ENCODE results near the gene C16orf78. TPM values are rescaled to one million over a fixed set of nuclear protein-coding genes. Genes with fewer than 3 reads are reported as not detected.

The C16orf78 gene
- total RNA-seq, 2 experiments from 2014 or later: not detected

DNA sequence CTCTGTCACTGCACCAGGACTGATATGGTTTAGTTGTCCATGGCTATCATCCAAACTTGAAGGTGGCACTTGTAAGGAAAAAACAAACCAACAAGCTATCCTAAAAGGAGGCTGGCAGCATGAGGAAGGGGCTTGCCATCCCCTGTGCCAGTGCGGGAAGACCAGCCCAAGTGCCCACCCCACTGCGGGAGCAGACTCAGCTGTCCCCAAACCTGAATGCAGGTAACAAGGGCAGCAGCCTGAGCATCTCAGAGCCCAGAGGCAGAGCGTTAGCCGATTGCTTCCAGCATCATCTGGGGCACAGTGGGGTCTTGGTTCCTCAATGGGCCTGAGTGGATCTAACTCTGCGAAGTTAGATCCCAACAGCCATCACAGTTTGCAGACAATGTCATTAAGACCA lies 29.2 kb upstream of the C16orf78 start:
- intact Hi-C loops (cut with DNase I, micrococcal nuclease): no loop called here
- no peaks in the 10 kb centered on the region for H3K27me3 ChIP-seq (ENCODE audit: control insufficient read depth in 1 of 2, insufficient read depth in 2 of 2, low read length in 2 of 2)
- no peaks in the 10 kb centered on the region for H3K36me3 ChIP-seq (ENCODE audit: insufficient read depth, low read length)
- CTCF ChIA-PET: no interaction called here
- TF ChIP-seq, protein P1, sequence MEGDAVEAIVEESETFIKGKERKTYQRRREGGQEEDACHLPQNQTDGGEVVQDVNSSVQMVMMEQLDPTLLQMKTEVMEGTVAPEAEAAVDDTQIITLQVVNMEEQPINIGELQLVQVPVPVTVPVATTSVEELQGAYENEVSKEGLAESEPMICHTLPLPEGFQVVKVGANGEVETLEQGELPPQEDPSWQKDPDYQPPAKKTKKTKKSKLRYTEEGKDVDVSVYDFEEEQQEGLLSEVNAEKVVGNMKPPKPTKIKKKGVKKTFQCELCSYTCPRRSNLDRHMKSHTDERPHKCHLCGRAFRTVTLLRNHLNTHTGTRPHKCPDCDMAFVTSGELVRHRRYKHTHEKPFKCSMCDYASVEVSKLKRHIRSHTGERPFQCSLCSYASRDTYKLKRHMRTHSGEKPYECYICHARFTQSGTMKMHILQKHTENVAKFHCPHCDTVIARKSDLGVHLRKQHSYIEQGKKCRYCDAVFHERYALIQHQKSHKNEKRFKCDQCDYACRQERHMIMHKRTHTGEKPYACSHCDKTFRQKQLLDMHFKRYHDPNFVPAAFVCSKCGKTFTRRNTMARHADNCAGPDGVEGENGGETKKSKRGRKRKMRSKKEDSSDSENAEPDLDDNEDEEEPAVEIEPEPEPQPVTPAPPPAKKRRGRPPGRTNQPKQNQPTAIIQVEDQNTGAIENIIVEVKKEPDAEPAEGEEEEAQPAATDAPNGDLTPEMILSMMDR (IDR thresholded peaks at IDR 0.05): no peak
- DNase-seq (no peak), ATAC-seq (ENCODE audit: poor library complexity) (no peak)
- Mint-ChIP-seq H3K27me3 (peaks cover 37% of the 10 kb centered on the region), H3K27ac (no peak overlapping the region), H3K9me3 (no peaks in the 10 kb centered on the region), H3K4me1 (ENCODE audit: low read depth) (no peaks in the 10 kb centered on the region), H3K4me3 (no peak overlapping the region), H3K36me3 (ENCODE audit: low read depth) (no peaks in the 10 kb centered on the region)
- peaks cover 0 to 10% of the 10 kb centered on the region in 2 experiments for H3K9me3 ChIP-seq (ENCODE audit: control insufficient read depth in 1 of 2, insufficient read depth in 1 of 2, low read length in 2 of 2)
- no peaks in the 10 kb centered on the region for H3K4me1 ChIP-seq (ENCODE audit: insufficient read depth, low read length)
- no peak overlapping the region for H3K27ac ChIP-seq (ENCODE audit: low read depth in 1 of 2, low read length in 2 of 2)
- H3K4me3 ChIP-seq (ENCODE audit: low read length): no peak overlapping the region
- POLR2A ChIA-PET: no interaction called here

DNA sequence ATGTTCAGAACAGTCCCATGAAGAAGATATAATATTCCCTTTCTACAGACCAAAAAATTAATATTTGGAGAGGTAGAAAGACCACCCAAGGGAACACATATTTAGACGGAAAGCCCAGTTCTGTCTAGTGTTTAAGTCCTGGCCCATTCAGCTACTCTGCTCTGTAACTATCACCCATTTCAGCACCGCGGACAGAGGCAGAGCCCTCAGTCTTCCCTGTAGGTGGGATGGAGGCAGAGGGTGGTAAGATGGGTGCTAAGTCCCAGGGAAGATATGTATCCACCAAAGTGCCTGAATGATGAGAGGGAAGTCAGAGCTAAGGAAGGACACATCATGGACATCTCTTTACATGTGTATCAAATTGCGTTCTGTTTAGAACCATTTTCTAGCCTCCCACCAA lies 27.8 kb upstream of the C16orf78 start:
- Histone ChIP-seq H3K36me3 (ENCODE audit: insufficient read depth, low read length) (no peaks in the 10 kb centered on the region), H3K27me3 (ENCODE audit: control insufficient read depth in 1 of 2, insufficient read depth in 2 of 2, low read length in 2 of 2) (peaks cover 0 to 3% of the 10 kb centered on the region in 2 experiments), H3K27ac (ENCODE audit: low read depth in 1 of 2, low read length in 2 of 2) (no peak overlapping the region), H3K4me1 (ENCODE audit: insufficient read depth, low read length) (no peaks in the 10 kb centered on the region), H3K4me3 (ENCODE audit: low read length) (no peak overlapping the region), H3K9me3 (ENCODE audit: control insufficient read depth in 1 of 2, insufficient read depth in 1 of 2, low read length in 2 of 2) (peaks cover 0 to 14% of the 10 kb centered on the region in 2 experiments)
- Mint-ChIP-seq H3K9me3 (no peaks in the 10 kb centered on the region), H3K4me1 (ENCODE audit: low read depth) (no peaks in the 10 kb centered on the region), H3K27me3 (peaks cover 40% of the 10 kb centered on the region), H3K4me3 (no peak overlapping the region), H3K36me3 (ENCODE audit: low read depth) (no peaks in the 10 kb centered on the region), H3K27ac (no peak overlapping the region)
- CTCF ChIA-PET: no interaction called here
- POLR2A ChIA-PET: no interaction called here
- intact Hi-C loops (cut with DNase I, micrococcal nuclease): loop anchor here in 1 of 2 experiments (5.0 kb wide), 1 partner anchor 659 kb away; no protein-coding TSS in a partner anchor
- TF ChIP-seq, protein P1 (IDR thresholded peaks at IDR 0.05): no peak
- no peak for DNase-seq
- no peak for ATAC-seq (ENCODE audit: poor library complexity)

DNA sequence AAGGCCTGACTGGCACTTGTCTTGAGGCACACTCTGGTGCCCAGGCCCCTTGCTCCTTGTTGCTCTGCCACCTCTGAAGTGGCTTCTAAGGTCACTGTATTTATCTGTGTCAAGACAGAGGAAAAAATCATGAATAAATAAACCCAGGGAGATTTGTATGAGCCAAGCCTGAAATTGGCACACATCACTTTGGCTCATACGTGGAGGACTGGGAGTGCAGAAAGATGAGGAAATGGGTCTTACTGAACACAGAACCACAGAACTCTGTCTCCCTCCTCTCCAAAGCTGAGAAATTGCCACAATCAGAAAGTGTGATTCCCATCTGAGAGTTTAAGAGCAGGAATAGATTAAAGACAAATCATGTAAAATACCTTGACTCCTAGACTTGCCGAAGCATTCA lies 27.1 kb upstream of the C16orf78 start:
- no peak overlapping the region for H3K27ac ChIP-seq (ENCODE audit: low read depth in 1 of 2, low read length in 2 of 2)
- no peaks in the 10 kb centered on the region for H3K4me1 ChIP-seq (ENCODE audit: insufficient read depth, low read length)
- no peak for DNase-seq
- Mint-ChIP-seq H3K4me3 (no peak overlapping the region), H3K27me3 (peaks cover 45% of the 10 kb centered on the region), H3K9me3 (no peaks in the 10 kb centered on the region), H3K27ac (no peak overlapping the region), H3K4me1 (ENCODE audit: low read depth) (no peaks in the 10 kb centered on the region), H3K36me3 (ENCODE audit: low read depth) (no peaks in the 10 kb centered on the region)
- peaks cover 3 to 4% of the 10 kb centered on the region in 2 experiments for H3K27me3 ChIP-seq (ENCODE audit: control insufficient read depth in 1 of 2, insufficient read depth in 2 of 2, low read length in 2 of 2)
- ChIA-PET POLR2A (no interaction called here), CTCF (no interaction called here)
- no peak overlapping the region for H3K4me3 ChIP-seq (ENCODE audit: low read length)
- H3K9me3 ChIP-seq (ENCODE audit: control insufficient read depth in 1 of 2, insufficient read depth in 1 of 2, low read length in 2 of 2): peaks cover 0 to 14% of the 10 kb centered on the region in 2 experiments
- no peaks in the 10 kb centered on the region for H3K36me3 ChIP-seq (ENCODE audit: insufficient read depth, low read length)
- intact Hi-C loops (cut with DNase I, micrococcal nuclease): loop anchor here in 1 of 2 experiments (5.0 kb wide), 1 partner anchor 659 kb away; no protein-coding TSS in a partner anchor
- ATAC-seq (ENCODE audit: poor library complexity): no peak
- TF ChIP-seq, protein P1 (IDR thresholded peaks at IDR 0.05): no peak
